ENCODE data around the gene NXF2. TPM values are rescaled to one million over a fixed set of nuclear protein-coding genes. Genes with fewer than 3 reads are reported as not detected.
"Not testable (repeated sequence)": the region's sequence is repeated elsewhere in the genome, so short reads cannot be mapped to it uniquely, and the experiment has no call there.

NXF2 gene
- polyA plus RNA-seq: not detected

- not testable (repeated sequence) for H3K9me3 Mint-ChIP-seq, H3K4me1 Mint-ChIP-seq, H3K36me3 Mint-ChIP-seq, H3K27me3 Mint-ChIP-seq, H3K4me3 Mint-ChIP-seq, H3K27ac Mint-ChIP-seq
Measured at GRCh38 chrX:102246893-102247292, at the start of gene NXF2. NXF2 (plus strand) TSS chrX:102247167; CDS start chrX:102307079, 59,912 bp downstream.

GRCh38 chrX:102207940-102208339, 39.0 kb upstream of the NXF2 start:
- not testable (repeated sequence) for H3K9me3 Mint-ChIP-seq, H3K27ac Mint-ChIP-seq, H3K4me3 Mint-ChIP-seq, H3K36me3 Mint-ChIP-seq, H3K27me3 Mint-ChIP-seq, H3K4me1 Mint-ChIP-seq

GRCh38 chrX:102214986-102215385, 32.0 kb upstream of the NXF2 start, which contains the start of gene TCP11X1:
TCP11X1 (plus strand) TSS chrX:102215301.
- not testable (repeated sequence) for H3K9me3 Mint-ChIP-seq, H3K36me3 Mint-ChIP-seq, H3K4me1 Mint-ChIP-seq, H3K27me3 Mint-ChIP-seq, H3K4me3 Mint-ChIP-seq, H3K27ac Mint-ChIP-seq

GRCh38 chrX:102216497-102216896, 30.5 kb upstream of the NXF2 start:
- not testable (repeated sequence) for H3K4me3 Mint-ChIP-seq, H3K36me3 Mint-ChIP-seq, H3K27ac Mint-ChIP-seq, H3K27me3 Mint-ChIP-seq, H3K9me3 Mint-ChIP-seq, H3K4me1 Mint-ChIP-seq

- H3K4me1 Mint-ChIP-seq, H3K9me3 Mint-ChIP-seq, H3K27ac Mint-ChIP-seq, H3K36me3 Mint-ChIP-seq, H3K27me3 Mint-ChIP-seq, H3K4me3 Mint-ChIP-seq: not testable (repeated sequence)
Measured at GRCh38 chrX:102235678-102236077, 11.3 kb upstream of the NXF2 start.

- not testable (repeated sequence) for H3K4me1 Mint-ChIP-seq, H3K27ac Mint-ChIP-seq, H3K27me3 Mint-ChIP-seq, H3K36me3 Mint-ChIP-seq, H3K4me3 Mint-ChIP-seq, H3K9me3 Mint-ChIP-seq
Measured at GRCh38 chrX:102240265-102240664, 6.7 kb upstream of the NXF2 start.

- H3K27ac Mint-ChIP-seq, H3K27me3 Mint-ChIP-seq, H3K9me3 Mint-ChIP-seq, H3K4me1 Mint-ChIP-seq, H3K4me3 Mint-ChIP-seq, H3K36me3 Mint-ChIP-seq: not testable (repeated sequence)
Measured at GRCh38 chrX:102272231-102272630, 25.3 kb downstream of the NXF2 start.

GRCh38 chrX:102338162-102338561, 91.2 kb downstream of the NXF2 start:
- no peak overlapping the region for H3K4me3 Mint-ChIP-seq
- H3K36me3 Mint-ChIP-seq: no peaks in the 10 kb centered on the region
- H3K27me3 Mint-ChIP-seq: peaks cover 2% of the 10 kb centered on the region

GRCh38 chrX:102339312-102340298, 92.6 kb downstream of the NXF2 start:
- Mint-ChIP-seq H3K36me3 (no peaks in the 10 kb centered on the region), H3K9me3 (peaks cover 0 to 1% (median 0%) of the 10 kb centered on the region in 3 donors), H3K4me1 (no peaks in the 10 kb centered on the region), H3K27ac (no peak overlapping the region), H3K27me3 (peaks cover 2% of the 10 kb centered on the region), H3K4me3 (no peak overlapping the region)

More at GRCh38 chrX:102338162-102338561, 91.2 kb downstream of the NXF2 start:
- Mint-ChIP-seq H3K27ac (no peak overlapping the region), H3K9me3 (peaks cover 0 to 1% (median 0%) of the 10 kb centered on the region in 3 donors), H3K4me1 (no peaks in the 10 kb centered on the region)

GRCh38 chrX:102341867-102342266, 94.9 kb downstream of the NXF2 start:
- peaks cover 2% of the 10 kb centered on the region for H3K27me3 Mint-ChIP-seq
- no peak overlapping the region for H3K4me3 Mint-ChIP-seq
- no peak overlapping the region for H3K27ac Mint-ChIP-seq
- no peaks in the 10 kb centered on the region for H3K4me1 Mint-ChIP-seq
- H3K9me3 Mint-ChIP-seq: peaks cover 0 to 1% (median 0%) of the 10 kb centered on the region in 3 donors
- no peaks in the 10 kb centered on the region for H3K36me3 Mint-ChIP-seq

GRCh38 chrX:102345916-102346315, 98.9 kb downstream of the NXF2 start:
- Mint-ChIP-seq H3K36me3 (no peaks in the 10 kb centered on the region), H3K27me3 (peaks cover 2% of the 10 kb centered on the region), H3K27ac (no peak overlapping the region), H3K4me3 (no peak overlapping the region), H3K9me3 (no peaks in the 10 kb centered on the region), H3K4me1 (no peaks in the 10 kb centered on the region)

Other genes with a start within 250 kb of the NXF2 start
- gene TCEAL2, start 121.5 kb upstream of the NXF2 start, polyA plus RNA-seq: not detected
- gene TCEAL6, start 104.7 kb upstream of the NXF2 start, polyA plus RNA-seq: not detected
- 2.0 TPM for gene BEX5, start 91.2 kb upstream of the NXF2 start, polyA plus RNA-seq
- gene TCP11X1, start 31.9 kb upstream of the NXF2 start, polyA plus RNA-seq: not detected
- not detected for gene NXF2B, start 192.8 kb downstream of the NXF2 start, polyA plus RNA-seq
- not detected for gene TCP11X2, start 224.6 kb downstream of the NXF2 start, polyA plus RNA-seq